WERI-Rb-1 (cell line): ENCODE results near the gene LILRB4.
"Not testable (repeated sequence)": the region's sequence is repeated elsewhere in the genome, so short reads cannot be mapped to it uniquely, and the experiment has no call there.

Source experiments
- DNase-seq: peaks from one replicate; pipeline ENCODE4 v3.0.0-alpha.2; 2020
- H3K27ac ChIP-seq: fragments of 250-450 bp; sonication (Bioruptor Pico); 2 replicates; pipeline ENCODE4 v1.5.1; 2020; ENCODE audit warnings: mild to moderate bottlenecking, moderate library complexity
- H3K27me3 ChIP-seq: fragments of 250-450 bp; sonication (Bioruptor Pico); 2 replicates; pipeline ENCODE4 v1.5.1; 2021; ENCODE audit warnings: mild to moderate bottlenecking, low read depth, moderate library complexity; ENCODE audit not compliant: insufficient read depth, severe bottlenecking
- H3K36me3 ChIP-seq: fragments of 250-450 bp; sonication (Bioruptor Pico); 2 replicates; pipeline ENCODE4 v1.5.1; 2020; ENCODE audit warnings: mild to moderate bottlenecking, moderate library complexity
- H3K4me3 ChIP-seq: 2 replicates; pipeline ENCODE4 v1.5.1; 2011; ENCODE audit warnings: low read depth, mild to moderate bottlenecking, control low read depth, low read length
- H3K9me3 ChIP-seq: fragments of 250-450 bp; sonication (Bioruptor Pico); 2 replicates; pipeline ENCODE4 v1.5.1; 2021; ENCODE audit warnings: mild to moderate bottlenecking, moderate library complexity; ENCODE audit not compliant: severe bottlenecking
- CTCF ChIP-seq: IDR thresholded peaks from 2 replicates; pipeline ENCODE4 v1.5.1; 2011; ENCODE audit warnings: low read depth, mild to moderate bottlenecking, control low read depth, inconsistent platforms, low read length

The LILRB4 gene

DNA sequence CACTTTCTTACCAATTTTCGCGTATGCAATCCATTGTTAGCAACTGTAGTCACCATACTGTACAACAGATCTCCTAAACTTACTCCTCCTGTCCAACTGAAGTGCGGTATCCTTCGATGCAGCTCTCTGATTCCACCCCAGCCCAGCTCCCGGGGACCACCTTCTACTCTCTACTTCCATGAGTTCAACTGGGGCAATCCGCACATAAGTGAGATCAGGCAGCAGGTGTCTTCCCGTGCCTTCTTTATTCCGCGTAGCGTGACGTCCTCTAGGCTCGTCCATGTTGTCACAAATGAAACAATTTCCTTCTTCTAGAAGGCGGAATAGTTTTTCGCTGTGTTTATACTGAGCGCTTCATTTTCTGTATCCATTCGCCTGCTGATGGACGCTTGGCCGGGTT is 24.1 kb upstream of the LILRB4 start:
- DNase-seq = no peak
- no peak overlapping the region for H3K4me3 ChIP-seq
- H3K27me3 ChIP-seq = peaks cover 48% of the 10 kb centered on the region
- TF ChIP-seq CTCF = no peak
- H3K9me3 ChIP-seq = no peaks in the 10 kb centered on the region
- no peaks in the 10 kb centered on the region for H3K36me3 ChIP-seq
- no peak overlapping the region for H3K27ac ChIP-seq

- DNase-seq, H3K27ac ChIP-seq, H3K4me3 ChIP-seq, H3K36me3 ChIP-seq, H3K9me3 ChIP-seq: not testable (repeated sequence)
- peaks cover 67% of the 10 kb centered on the region for H3K27me3 ChIP-seq
Measured at GRCh38 chr19:54642953-54643352, 19.8 kb upstream of the LILRB4 start.

- not testable (repeated sequence) for H3K27ac ChIP-seq, H3K4me3 ChIP-seq, H3K36me3 ChIP-seq, DNase-seq, H3K9me3 ChIP-seq
- peaks cover 67% of the 10 kb centered on the region for H3K27me3 ChIP-seq
Measured at GRCh38 chr19:54643583-54643982, 19.2 kb upstream of the LILRB4 start.

DNA sequence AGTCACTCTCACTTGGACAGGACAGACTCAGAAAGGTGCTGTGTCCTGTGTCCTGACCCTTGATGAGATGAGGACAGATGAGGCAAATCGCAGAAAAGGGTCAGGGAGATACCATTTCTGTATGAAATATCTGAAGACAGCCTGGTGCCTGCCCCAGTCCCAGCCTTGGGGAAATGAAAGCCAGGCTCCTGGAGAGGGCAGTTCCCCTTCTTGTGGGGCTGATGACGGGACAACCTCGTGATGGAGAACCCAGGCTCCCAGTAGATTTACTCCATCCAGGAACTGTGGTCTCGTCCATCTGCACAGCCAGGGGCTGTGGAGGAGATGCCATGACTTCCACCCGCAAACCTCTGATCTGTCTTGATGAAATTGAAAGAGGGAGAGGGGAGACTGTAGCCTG is 18.7 kb upstream of the LILRB4 start:
- TF ChIP-seq CTCF = no peak
- Histone ChIP-seq H3K4me3 (no peak overlapping the region), H3K9me3 (peaks cover 3% of the 10 kb centered on the region), H3K27ac (no peak overlapping the region), H3K27me3 (peaks cover 67% of the 10 kb centered on the region), H3K36me3 (no peaks in the 10 kb centered on the region)
- no peak for DNase-seq

DNA sequence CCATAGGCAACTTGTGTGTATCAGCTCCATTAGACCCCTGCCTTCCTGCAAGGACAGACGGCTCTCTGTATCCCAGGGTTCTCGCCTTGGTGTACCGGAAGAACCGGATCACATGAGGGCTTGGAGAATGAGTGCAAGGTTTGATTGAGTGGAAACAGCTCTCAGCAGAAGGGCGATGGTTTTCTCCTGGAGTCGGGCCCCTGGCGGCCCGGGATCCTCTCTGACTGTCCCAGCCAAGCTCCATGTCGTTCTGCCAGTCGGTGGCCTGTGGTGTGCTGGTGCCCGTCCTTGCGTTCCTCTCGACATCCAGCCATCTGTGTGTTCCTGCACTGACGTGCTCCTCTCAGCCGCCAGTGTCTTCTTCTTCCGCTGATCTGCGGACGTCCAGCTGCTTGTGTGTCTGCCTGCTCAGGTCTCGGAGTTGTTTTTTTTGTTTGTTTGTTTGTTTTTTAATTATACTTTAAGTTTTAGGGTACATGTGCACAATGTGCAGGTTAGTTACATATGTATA is 16.4 kb upstream of the LILRB4 start:
- TF ChIP-seq CTCF = no peak
- no peaks in the 10 kb centered on the region for H3K36me3 ChIP-seq
- DNase-seq = no peak
- no peak overlapping the region for H3K27ac ChIP-seq
- peaks cover 56% of the 10 kb centered on the region for H3K27me3 ChIP-seq
- H3K4me3 ChIP-seq = no peak overlapping the region
- H3K9me3 ChIP-seq = peaks cover 3% of the 10 kb centered on the region

DNA sequence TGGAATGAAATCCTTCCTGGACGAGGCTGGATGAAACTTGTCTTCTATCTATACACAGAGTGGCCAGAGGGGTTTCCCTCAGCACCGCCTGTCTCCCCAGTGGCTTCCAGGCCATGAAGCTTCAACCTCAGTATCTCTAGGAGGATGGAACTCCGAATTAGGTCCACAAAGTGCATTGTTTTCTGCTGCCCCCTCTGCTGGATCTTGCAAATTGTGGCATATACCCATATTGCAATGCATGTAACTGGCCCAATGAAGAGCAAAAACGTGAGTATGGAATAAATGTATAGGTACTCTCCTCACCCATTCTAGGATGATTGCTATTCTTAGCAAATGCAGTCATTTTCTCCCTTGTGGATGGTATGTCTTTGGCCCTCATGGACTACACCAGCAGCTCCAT is 14.7 kb upstream of the LILRB4 start:
- Histone ChIP-seq H3K27me3 (peaks cover 64% of the 10 kb centered on the region), H3K27ac (no peak overlapping the region), H3K9me3 (peaks cover 3% of the 10 kb centered on the region), H3K36me3 (no peaks in the 10 kb centered on the region), H3K4me3 (no peak overlapping the region)
- TF ChIP-seq CTCF = no peak
- DNase-seq = no peak

- H3K36me3 ChIP-seq = no peaks in the 10 kb centered on the region
- H3K9me3 ChIP-seq = peaks cover 3% of the 10 kb centered on the region
- no peak overlapping the region for H3K27ac ChIP-seq
- peaks cover 79% of the 10 kb centered on the region for H3K27me3 ChIP-seq
- no peak for DNase-seq
- no peak overlapping the region for H3K4me3 ChIP-seq
- TF ChIP-seq CTCF = no peak
Measured at GRCh38 chr19:54650108-54650655, 12.6 kb upstream of the LILRB4 start.
